Measurements from ENCODE around the gene SLF2.
"Not testable (repeated sequence)": the region's sequence is repeated elsewhere in the genome, so short reads cannot be mapped to it uniquely, and the experiment has no call there.

The SLF2 gene

DNA sequence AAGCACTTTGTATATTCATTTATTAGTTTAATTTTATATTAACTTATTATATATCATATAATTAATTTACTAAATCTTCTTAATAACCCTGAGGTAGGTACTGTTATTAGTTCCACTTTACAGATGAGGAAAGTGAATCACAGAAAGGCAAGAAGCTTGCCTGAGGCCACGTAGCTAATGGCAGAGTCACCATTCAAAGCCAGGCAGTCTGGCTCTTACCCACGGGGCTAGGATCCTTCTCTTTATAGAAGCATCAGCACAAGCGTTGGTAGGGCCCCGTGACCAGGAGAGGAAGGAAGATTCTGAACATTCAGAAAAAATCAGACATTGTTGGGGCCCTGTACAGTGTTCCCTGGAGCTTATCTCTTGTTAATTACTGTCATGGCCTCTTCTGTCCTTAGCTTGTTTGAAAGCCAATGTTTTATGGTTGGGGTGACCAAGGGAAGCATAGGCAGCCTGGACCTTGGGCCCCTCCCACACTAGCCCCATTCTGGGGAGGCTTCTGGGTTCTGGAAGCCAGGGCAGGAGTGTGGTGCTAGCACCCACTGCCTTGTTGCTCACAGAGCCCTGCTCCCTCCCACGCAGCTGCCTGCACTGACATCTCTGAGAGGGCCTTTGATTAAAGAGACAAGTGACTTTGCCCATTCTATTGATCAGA is 31.1 kb upstream of the SLF2 start:
- no peak for DNase-seq

DNA sequence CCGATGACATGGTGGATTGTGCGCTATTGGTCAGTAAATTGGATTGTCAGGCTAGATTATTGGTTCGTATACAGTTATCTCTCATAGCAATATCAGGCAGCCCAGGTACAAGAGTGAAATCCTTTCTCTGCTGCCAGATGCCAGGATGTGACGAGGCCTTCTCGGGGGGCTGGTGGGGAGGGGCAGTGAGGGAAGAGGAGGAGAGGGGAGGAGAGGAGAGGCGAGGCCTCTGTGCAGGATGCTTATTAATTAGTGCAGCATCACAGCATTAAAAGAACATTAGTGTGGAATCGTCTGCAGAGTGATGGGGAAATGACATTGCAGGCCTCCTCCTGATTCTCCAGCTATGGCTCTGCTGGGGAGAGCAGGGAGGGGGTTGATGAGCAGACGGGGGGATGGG is 30.5 kb upstream of the SLF2 start:
- no peak for DNase-seq

DNA sequence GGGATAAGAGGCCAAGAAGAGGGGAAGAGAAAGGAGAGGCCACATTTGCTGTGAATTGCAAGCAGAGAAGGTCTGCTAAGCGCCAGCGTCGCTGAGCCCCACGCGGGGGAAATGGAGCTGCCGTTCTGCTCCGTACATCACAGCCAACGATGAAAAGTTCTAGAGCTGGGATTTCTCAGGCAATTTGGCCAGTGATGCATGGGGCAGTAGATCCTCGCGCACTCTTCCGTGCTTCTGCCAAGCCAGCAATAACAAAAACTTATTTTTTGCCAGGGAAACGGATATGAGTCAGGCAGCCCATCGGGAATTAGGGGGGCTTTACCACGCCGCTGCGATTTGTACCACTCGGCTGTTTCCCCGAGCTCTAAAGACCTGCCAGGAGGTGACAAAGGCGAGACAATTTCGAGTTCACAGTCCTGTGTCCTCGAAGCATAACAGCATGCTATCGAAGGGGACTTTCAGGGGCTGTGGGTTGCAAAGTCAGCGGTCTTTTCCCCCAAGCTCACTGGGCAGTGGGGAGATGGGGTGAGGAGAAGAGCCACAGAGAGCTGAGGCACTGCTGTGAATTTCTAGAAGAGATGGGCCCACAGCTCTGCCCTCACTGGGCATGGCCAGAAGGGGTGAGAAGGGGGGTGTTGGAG is 30.0 kb upstream of the SLF2 start:
- DNase-seq = no peak

DNA sequence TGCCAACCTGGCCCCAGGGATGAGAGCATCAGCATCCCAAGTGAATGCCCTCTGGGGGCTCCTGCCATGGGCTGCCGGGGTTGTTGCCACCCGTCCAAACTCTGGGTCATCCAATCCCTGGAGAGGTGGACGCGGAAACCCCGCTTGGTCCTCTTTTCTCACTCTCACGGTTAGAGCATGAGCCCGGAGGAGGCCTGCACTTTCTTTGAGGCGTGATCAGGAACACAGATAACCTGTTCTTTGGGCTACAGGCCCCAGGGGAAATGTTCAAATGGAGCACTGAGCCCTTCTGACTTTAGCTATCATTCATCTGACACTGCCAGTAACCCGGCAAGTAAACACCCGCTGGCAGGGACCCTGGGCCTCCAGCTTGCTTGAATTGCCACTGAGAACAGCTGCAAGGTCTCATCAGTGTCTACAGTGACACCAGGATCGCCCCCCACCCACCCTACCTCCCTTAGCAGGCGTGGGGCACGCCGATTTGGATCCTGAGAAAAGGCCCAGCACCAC is 29.4 kb upstream of the SLF2 start:
- no peak for DNase-seq

DNA sequence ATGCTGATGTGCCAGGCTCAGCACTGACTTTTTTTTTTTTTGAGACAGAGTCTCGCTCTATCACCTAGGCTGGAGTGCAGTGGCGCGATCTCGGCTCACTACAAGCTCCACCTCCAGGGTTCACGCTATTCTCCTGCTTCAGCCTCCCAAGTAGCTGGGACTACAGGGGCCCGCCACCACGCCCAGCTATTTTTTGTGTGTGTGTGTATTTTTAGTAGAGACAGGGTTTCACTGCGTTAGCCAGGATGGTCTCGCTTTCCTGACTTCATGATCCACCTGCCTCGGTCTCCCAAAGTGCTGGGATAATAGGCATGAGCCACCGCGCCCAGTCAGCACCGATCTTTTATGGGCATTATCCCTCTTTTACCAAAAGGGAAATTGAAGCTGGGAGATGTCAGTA is 27.2 kb upstream of the SLF2 start:
- not testable (repeated sequence) for DNase-seq

DNA sequence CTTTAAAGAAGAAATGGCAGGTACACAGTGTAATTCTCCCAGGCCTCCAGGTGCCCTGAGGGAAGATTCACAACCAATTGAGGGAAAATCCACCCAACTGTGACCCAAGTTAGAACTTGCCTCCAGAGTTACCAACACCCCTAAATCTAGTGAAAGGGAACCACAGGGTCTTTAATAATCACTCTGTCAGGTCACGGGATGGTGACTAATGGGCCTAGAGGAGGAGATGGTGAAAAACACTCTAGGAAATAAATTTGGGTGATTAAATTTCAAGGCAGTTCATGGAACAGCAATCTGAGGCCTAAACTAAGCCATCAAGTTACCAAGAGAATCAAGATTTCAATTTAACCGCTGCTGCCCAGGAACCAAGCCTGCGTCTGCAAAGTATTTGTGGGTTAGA is 26.7 kb upstream of the SLF2 start:
- DNase-seq = no peak

DNA sequence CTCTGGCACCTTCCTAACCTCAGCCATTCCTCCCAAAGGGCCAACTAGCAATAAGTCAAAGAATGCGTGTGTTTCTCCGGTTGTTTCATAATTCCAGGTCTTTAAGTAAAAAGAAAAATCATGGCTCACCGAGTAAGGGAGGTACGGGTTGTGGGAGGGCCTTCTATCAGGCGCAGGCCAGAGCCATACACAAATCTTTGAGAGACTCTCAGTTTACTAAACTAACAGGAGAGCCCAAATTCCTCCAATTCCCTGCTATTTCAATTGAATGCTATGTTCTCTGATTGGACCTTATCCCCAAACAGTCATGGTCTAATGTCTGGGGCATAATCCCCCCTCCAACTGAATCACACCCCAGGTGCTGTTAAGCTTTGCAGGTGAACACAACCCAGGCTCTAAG is 26.2 kb upstream of the SLF2 start:
- DNase-seq = no peak

DNA sequence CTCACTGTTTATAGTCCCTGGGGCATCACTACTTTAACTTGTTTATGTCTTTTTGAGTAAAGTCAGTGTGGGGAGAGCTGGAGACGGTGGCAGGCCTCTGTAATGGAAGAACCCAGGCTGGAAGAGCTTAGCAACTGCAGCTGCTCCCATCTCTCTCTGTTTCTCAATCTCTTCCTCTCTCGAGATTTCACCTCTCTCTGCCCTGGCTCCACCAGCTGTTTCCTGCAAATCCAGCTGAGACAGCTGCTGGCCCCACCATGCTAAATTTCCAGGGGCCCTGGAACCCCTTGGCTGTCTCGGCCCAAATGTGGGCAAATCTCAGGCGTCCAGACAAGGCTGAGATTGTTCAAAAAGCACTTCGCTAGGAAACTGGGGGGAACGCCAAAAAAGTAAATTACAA is 25.8 kb upstream of the SLF2 start:
- no peak for DNase-seq

DNA sequence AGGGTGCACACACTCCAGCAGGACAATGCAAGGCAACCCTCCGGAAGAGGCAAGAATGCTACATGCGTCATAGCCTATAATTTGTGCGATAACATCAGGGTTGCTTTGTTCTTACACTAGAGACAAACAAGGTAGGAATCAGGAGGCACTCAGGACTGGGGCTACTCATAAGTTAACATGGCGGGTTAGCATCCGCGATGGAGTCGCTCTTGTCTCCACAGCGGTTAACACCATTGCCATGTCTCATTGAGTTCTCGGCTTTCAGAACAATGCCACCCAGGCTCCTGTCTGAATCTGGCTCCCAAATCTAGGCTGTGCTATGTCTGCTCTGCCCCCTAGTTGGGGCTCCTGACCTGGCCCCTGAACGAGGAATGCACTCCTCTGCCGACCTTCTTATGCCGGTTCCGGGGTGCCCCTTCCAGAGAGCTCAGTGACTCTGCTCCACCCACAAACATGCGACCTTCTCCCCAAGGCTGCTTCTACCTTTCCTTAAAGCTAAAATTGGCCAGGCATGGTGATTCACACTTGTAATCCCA is 24.9 kb upstream of the SLF2 start:
- DNase-seq = no peak

DNA sequence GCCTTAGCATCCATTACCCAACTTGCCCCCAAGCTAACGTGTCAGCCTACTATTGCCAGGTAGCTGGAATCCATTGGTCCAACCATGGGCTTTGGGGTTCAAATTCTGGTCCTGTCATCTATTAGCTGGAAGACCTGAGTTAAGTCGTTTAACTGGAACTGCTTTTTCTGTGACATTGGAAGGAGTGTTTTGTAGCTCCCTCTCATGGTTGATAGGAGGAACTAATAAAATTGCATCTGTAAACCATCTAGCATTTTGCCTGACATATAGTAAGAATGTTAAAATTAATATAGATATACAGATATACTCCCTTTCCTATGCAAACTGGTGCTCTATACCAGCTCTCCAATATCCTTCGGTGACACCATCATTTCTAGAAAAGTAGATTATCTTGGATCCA is 23.8 kb upstream of the SLF2 start:
- no peak for DNase-seq

DNA sequence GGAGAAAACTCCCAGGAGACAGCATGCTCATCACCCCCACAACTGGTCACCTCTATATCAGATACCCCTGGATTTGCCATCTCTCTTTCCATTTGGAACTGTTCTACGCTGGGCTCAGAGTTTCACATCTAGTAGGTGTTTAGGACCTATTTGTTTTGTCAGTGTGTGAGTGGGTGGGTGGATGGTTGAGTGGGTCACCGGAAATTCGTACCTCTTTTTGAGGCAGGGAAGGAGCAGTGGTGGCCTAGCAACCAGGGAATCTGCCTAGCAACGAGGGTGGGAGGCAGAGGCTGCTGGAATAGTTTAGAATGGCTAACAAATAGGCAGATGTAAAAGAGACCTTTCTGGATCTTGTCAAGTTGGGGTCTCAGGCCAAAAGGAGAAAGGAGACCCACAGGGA is 23.2 kb upstream of the SLF2 start:
- no peak for DNase-seq

DNA sequence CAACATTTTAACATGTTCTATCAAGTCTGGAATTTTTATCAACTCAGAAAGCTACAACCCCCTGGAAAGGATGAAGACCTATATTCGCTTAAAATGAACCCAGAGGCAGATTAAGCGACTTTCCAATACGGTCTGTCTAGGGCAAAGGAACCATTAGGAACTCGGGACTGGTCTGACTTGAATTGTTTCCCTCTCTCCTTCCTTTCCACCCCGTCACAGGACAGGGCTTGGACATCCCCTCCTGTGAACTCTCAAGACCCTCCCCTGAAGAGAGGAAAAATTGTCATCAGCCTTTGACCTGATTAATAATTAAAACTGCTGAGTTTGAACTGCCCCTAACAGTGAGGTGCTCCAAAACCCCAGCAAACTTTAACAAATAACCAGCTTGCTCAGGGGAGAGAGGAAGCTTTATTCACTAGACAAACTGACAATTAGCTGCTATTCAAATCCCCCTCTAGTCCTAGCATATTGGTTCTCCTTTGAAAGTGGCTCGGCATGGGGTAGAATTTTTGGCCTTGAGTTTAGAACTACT is 22.6 kb upstream of the SLF2 start:
- DNase-seq = no peak

DNA sequence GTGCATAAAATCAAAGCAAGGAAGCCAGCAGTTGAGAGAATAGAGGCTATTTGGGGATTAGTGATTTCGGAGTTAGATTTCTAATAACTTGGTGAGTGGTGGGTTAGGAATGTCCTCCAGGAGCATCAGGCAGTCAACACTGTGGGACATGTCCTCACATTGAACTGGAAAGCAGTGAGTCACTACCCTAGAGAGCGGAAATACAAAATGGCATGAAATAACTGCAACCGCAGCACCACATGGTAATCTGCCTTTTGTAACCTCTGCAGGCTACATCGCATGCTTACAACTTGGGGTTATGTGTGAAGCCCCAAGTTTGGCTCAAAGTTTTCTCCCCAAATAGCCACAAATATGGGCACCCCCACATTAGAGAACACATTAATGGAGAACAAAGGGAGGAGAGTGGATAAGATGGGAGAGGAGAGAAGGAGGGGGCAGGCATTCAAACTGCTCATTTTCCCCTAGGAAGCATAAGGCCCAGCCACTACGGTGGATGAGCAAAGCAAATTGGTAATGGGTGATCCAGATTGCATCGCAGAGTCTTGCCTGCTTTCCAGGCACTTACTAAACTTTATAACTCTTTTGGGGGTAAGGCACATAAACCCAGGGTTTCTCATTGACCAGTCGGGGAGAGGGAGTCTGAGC is 22.0 kb upstream of the SLF2 start:
- DNase-seq = no peak

DNA sequence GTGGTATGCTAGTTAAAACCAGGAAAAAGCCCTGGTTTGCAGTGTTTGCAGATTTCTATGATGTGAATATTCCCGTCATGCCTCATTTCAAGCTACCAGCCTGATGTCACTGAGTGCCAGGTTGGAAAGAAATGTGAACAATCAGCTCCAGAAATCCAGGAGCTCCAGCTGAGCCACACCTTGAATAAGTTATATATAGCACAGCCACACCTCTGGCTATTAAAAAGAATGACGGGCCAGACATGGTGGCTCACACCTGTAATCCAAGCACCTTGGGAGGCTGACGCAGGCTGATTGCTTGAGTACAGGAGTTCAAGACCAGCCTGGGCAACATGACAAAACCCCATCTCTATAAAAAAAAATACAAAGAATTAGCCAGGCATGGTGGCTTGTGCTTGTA is 18.7 kb upstream of the SLF2 start:
- no peak for DNase-seq

DNA sequence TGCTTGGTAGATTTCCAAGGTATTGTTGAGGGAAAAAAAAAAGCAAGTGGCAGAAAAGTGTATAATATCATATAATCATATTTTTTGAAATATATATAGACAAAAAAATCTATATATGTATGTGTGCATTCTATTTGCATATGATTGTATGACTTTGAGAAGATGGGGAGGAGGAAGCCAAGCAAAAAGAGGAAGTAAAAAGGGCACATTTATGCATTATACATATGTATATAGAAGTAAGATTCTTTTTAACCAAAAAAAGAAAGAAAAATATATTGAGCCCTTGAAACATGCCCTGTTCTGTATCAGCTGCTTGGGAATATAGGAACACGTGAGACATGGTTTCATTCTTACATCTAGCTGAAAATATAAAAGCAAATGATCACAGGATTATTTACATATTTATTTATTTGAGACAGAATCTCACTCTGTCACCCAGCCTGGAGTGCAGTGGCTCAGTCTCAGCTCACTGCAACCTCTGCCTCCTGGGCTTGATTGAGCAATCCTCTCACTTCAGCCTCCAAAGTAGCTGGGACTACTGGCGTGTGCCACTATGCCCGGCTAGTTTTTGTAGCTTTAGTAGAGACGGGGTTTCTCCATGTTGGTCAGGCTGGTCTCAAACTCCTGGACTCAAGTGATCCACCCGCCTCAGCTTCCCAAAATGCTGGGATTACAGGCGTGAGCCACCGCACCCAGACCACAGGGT is 18.0 kb upstream of the SLF2 start:
- DNase-seq = no peak

DNA sequence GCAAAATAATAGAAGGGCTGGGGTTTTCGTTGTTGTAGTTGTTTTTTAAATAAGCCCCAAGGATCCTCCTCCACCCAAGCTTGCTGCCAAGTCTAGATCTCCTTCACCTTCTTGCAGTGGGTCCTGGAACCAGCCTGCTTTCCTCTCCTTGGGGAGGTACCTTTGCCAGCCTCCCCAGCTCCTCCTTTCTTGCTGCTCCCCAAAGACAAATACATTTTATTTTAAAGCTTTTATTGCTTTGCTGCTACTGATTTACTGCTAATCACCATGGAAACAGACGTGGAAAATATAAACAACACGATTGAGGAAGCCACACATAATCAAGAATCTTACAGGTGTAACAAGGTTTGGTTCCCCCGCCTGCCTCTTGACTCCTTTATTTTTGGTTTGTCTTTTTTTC is 17.4 kb upstream of the SLF2 start:
- DNase-seq = no peak

DNA sequence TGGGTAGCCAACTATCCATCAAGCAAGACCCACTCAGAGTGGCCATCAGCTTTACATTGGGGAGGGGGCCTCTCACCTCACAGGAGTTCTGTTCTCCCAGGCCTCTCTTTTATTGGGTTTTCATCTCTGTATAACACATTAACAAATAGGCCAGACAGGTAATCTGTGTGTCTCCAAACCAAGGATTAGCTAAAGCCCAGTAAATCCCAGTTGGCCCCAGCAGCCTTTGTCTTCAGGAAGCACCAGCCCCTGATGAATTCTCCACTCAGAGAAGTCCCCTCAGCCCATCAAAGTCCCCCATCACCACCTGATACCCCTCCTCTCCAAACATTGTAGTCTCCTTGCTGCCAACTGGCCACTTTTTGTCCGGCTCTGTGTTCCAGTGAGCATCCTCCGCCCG is 16.9 kb upstream of the SLF2 start:
- no peak for DNase-seq

DNA sequence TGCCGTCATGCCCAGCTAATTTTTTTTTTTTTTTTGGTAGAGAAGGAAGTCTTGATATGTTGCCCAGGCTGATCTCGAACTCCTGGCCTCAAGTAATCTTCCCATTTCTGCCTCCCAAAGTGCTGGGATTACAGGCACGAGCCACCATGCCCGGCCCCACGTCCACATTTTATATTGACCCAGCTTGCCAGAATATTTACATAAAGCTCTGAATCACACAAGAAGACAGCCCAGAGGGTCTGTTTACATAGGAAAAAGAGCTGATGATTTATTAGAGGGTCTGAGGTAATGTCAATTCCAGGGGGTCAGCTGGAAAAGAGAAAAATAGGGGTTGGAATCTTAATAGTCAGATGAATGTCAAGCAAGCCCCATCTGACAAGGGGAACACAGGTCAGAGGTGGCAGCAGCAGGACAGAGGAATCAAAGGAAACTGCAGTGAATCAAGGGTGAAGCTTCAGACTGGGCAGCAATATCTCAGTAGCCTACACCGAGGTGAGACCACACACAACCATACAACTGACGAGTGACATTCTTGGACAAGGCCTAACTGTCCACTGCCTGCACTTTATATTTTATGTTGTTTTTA is 15.8 kb upstream of the SLF2 start:
- DNase-seq = no peak

DNA sequence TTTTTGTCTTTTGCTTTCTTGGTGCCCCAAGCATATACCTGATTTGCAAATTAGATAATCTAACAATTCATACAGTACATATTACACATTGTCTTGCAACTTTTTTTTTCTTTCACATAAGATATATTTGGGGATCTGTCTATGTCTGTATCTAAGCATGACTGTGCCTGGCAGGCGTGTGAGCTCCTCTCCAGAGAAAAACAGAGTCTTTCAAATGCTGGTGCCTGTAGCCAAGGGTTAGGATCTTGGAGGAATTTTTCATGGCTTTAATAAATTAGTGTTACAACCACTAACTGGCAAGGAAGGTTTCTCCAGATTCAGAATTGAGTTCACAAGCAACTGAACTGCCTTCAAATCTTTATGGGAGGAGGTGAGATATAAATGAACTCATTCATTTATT is 14.8 kb upstream of the SLF2 start:
- no peak for DNase-seq

DNA sequence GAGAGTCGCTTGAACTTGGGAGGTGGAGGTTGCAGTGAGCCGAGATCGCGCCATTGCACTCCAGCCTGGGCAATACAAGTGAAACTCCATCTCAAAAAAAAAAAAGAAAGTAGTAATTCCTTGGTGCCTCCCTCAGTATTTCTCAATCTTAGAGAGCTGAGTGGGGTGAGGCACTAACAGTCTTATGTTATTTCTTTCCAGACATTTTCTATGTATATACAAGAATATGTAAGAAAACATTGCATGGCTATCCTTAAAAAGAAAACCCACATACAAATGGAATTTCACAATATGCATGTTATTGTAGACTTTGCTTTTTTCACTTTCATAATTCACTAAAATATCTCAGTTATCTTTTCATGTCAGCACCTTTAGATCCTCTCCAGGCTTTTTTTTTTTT is 13.6 kb upstream of the SLF2 start:
- DNase-seq = no peak

DNA sequence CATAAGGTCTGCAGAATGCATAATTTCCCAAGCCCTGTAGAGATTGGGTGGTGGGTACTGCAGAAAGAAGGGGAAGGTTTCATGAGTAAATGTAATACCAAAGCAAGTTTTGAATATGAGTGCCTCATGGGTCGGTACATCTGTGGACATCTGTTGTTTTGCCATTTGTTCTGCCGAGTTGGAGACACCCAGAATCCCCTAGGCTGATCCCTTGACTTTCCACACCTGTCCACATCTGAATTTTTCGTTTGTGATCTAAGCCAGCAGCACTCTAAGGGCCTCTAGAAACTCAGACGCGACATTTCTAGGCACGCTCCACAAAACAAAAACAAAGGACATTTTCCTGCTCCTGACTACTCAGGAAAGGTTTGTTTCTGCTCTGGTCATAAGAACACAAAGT is 11.7 kb upstream of the SLF2 start:
- no peak for DNase-seq

DNA sequence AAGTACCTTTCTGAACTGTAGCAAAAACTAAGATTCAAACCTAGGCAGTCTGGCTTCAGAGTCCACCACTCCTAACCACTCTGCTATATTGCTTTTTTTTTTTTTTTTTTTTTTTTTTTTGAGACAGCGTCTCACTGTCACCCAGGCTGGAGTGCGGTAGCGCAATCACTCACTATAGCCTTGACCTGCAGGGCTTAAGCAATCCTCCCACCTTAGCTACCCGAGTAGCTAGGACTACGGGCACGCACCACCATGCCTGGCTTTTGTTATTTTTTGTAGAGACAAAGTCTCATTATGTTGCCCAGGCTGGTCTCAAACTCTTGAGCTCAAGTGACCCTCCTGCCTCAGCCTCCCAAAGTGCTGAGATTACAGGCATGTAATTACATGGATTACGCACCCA is 10.1 kb upstream of the SLF2 start:
- no peak for DNase-seq

DNA sequence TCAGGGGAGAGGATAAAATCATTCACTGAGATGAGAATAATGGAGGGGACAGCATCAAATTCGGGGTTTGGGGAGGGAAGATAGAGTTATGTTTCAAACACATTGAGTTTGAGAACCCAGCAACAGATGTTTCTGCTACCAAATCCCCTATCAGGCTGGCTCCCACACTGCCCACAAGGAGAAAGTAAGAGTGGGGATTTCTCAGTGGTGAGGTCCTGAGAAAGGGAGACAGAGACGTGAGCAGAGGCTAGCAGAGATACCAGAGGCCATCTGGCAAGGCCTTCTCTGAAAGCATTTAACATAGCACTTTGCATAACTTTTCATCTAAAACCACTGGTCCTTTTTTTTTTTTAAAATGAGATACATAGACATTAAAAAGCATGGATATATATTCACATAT is 7.8 kb upstream of the SLF2 start:
- DNase-seq = no peak

Data from activated CD4-positive, alpha-beta T cell treated with anti-CD3 and anti-CD28 coated beads, Interleukin-10, Interleukin-2, amounts not matched to agents 100 ng/mL and 50 ng/mL, durations not matched to agents 16 hours and 8 hours (primary cell).